HUES64 (cell line): ENCODE results near the gene U2AF2.

Experiments used
- H3K27ac ChIP-seq: 2 replicates; pipeline ENCODE4 v1.7.0; 2013; ENCODE audit warnings: low read depth, low read length, inconsistent platforms
- H3K27me3 ChIP-seq: 2 replicates; pipeline ENCODE4 v1.6.1; 2013; ENCODE audit warnings: mild to moderate bottlenecking, low read length; ENCODE audit not compliant: insufficient read depth
- H3K36me3 ChIP-seq: 2 replicates; pipeline ENCODE4 v1.6.1; 2013; ENCODE audit warnings: mild to moderate bottlenecking, low read length; ENCODE audit not compliant: insufficient read depth
- H3K4me1 ChIP-seq: 2 replicates; pipeline ENCODE4 v1.6.1; 2013; ENCODE audit warnings: mild to moderate bottlenecking, low read length, moderate library complexity; ENCODE audit not compliant: insufficient read depth
- H3K4me3 ChIP-seq: 2 replicates; pipeline ENCODE4 v1.5.1; 2013; ENCODE audit warnings: mild to moderate bottlenecking, low read length, moderate library complexity
- H3K9ac ChIP-seq: 2 replicates; pipeline ENCODE4 v1.6.1; 2013; ENCODE audit warnings: mild to moderate bottlenecking, low read depth, low read length
- H3K9me3 ChIP-seq: 2 replicates; pipeline ENCODE4 v1.6.1; 2013; ENCODE audit warnings: low read depth, low read length; ENCODE audit not compliant: insufficient read depth
- WGBS: fragments of 150-250, 120-280 bp; methylation state at CpG from one replicate; pipeline ENCODE4 v1.1.7; 2013; ENCODE audit warnings: missing lambda C conversion rate; 5-methylcytosine and 5-hydroxymethylcytosine counted together

Gene U2AF2

DNA sequence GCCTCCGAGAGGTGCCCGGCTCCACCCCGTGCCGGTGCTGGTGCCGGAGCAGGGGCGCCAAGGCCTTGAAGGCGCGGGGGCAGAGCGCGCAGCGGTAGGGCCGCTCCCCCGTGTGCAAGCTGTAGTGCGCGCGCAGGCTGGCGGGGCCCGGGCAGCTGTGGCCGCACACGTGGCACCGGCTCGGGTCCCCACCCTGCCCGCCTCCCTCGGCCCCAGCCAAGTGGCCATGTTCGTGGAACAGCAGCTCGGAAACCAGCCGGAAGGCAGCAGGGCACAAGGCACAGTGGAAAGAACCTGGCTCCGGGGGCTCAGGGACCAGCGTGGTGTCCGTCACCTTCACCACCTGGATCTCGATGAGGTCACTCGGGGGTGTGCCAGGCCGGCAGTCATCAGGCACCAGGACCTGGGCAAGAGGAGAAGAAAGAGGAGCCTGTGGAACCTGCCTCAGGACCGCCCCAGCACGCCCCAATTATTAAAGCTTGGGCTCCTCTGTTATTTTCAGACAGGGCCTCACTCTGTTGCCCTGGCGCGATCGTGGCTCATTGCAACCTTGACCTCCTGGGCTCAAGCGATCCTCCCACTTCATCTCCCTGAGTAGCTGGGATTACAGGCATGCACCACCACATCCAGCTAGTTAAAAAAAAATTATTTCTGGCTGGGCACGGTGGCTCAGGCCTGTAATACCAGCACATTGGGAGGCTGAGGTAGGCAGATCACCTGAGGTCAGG lies 32.4 kb upstream of the U2AF2 start:
- H3K9me3 ChIP-seq: no peaks in the 10 kb centered on the region
- H3K27me3 ChIP-seq: no peaks in the 10 kb centered on the region
- peaks cover 16% of the 10 kb centered on the region for H3K36me3 ChIP-seq
- H3K4me3 ChIP-seq: no peak overlapping the region
- no peak overlapping the region for H3K9ac ChIP-seq
- 96% methylated on average over 40 of the region's 40 CpGs for WGBS
- H3K4me1 ChIP-seq: no peaks in the 10 kb centered on the region
- no peak overlapping the region for H3K27ac ChIP-seq

DNA sequence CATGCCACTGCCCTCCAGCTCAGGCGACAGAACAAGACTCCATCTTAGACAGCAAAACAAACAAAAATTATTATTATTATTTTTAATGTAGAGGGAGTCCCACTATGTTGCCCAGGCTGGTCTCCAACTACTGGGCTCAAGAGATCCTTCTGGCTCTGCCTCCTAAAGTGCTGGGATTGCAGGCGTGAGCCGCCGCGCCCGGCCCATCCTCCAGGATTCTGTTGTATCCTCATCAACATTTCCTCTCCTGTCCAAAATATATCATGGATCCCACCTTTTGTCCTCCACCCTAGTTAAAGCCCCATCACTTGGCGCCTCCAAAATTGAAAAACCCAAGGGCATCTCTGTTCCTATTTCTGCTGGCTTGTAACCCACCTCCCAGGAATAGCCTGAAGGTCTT lies 31.7 kb upstream of the U2AF2 start:
- Histone ChIP-seq H3K4me1 (no peaks in the 10 kb centered on the region), H3K36me3 (peaks cover 12% of the 10 kb centered on the region; the same call in 1 of the 2 replicates), H3K9me3 (no peaks in the 10 kb centered on the region), H3K27me3 (no peaks in the 10 kb centered on the region), H3K4me3 (no peak overlapping the region), H3K9ac (no peak overlapping the region), H3K27ac (no peak overlapping the region)
- 97% methylated on average over 6 of the region's 7 CpGs for WGBS

DNA sequence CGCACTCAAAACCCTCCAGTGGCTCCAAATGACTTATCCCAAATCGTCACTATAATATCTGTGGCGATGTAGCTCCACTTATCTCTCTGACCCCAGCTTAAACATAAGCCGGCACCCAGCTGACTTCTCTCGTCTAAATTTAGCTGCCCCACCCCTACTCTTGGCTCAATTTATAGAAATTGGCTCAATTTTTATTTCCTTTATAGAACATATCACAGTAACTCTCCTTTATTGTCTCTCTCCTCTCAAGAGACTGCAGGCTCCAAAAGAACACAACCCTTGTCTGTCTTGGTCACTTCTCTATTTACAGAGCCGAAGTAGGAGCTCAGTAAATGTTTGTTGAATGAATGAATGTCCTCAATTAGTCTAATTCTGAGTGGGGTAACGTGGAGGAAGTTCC lies 31.3 kb upstream of the U2AF2 start:
- peaks cover 12% of the 10 kb centered on the region; the same call in 1 of the 2 replicates for H3K36me3 ChIP-seq
- H3K9me3 ChIP-seq: no peaks in the 10 kb centered on the region
- H3K27me3 ChIP-seq: no peaks in the 10 kb centered on the region
- H3K9ac ChIP-seq: no peak overlapping the region
- H3K27ac ChIP-seq: no peak overlapping the region
- 92% methylated on average over 6 of the region's 7 CpGs for WGBS
- H3K4me1 ChIP-seq: no peaks in the 10 kb centered on the region
- peak overlapping the region; percentile 45 for H3K4me3 ChIP-seq

DNA sequence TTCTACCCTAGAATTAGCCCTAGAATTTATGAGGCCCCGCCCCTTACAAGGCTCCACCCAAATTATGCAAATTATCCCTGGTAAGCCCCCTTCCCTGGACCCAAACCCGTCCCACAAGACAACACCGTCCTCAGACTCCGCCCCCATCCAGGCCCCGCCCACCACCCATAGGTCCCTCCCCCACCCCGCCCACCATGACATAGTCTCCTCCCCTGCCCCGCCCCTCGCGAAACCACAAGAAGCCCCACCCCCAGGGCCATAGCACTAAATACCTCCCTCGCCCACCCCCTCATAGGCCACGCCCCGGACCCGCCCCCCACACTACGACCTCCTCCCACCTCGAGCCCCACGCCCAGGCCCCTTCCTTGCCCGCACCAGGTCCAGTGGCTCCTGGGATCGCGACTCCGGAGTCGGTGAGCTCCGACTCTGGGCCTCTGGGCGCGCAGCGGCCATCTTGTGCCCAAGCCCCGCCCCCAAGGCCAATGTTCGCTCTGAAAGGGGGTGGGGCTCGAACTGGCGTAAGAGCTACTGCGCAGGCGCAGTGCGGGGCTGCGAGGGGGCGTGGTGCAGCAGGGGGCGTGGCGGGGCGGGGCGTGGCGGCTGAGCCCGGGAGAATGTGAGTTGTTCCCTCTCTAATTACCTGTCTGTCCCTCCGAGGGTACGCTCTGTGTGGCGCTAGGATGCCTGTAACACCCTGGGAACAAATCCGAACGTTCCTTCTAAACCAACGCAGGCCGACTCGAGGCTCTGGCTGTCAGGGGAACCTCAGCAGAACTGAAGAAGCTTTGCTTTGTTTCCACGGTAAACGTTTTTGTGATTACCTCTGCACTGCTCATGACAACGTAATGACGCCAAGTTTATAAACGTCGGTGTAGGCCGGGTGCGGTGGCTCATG lies 30.5 kb upstream of the U2AF2 start, which contains the start of gene ZNF784:
ZNF784 (minus strand) TSS at position 458 of the 895 bp plus-strand sequence; CDS start at position 453, 5 bp downstream.
- WGBS: 2% methylated on average over 52 of the region's 56 CpGs

DNA sequence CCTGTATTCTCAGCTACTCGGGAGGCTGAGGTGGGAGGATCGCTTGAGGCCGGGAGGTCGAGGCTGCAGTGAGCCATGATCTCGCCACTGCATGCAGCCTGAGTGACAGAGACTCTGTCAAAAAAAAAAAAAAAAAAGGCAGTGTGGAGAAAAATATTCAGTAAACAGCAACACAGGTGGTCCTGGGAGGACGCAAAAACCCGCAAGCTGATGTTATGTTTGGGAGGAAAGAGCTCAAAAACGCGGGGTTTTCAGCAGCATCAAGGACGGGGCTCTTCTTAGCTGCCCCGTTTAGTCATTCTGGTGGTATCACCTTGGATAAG lies 29.9 kb upstream of the U2AF2 start:
- WGBS: 62% methylated on average over 11 of the region's 11 CpGs
- Histone ChIP-seq H3K27ac (peak overlapping the region; percentile 99; the same call in 1 of the 2 replicates), H3K4me1 (no peaks in the 10 kb centered on the region), H3K4me3 (peak overlapping the region; percentile 61), H3K9ac (no peak overlapping the region), H3K9me3 (no peaks in the 10 kb centered on the region), H3K27me3 (no peaks in the 10 kb centered on the region), H3K36me3 (peaks cover 12% of the 10 kb centered on the region; the same call in 1 of the 2 replicates)

More for the DNA sequence above, 30.5 kb upstream of the U2AF2 start, which contains the start of gene ZNF784:
- peak within 1 kb of the TSS; percentile 74 for H3K9ac ChIP-seq
- H3K27ac ChIP-seq: peak within 1 kb of the TSS; percentile 99
- H3K9me3 ChIP-seq: no peaks in the 10 kb centered on the region
- H3K4me3 ChIP-seq: peak within 1 kb of the TSS; percentile 61
- H3K4me1 ChIP-seq: no peaks in the 10 kb centered on the region
- no peaks in the 10 kb centered on the region for H3K27me3 ChIP-seq
- peaks cover 12% of the 10 kb centered on the region; the same call in 1 of the 2 replicates for H3K36me3 ChIP-seq

DNA sequence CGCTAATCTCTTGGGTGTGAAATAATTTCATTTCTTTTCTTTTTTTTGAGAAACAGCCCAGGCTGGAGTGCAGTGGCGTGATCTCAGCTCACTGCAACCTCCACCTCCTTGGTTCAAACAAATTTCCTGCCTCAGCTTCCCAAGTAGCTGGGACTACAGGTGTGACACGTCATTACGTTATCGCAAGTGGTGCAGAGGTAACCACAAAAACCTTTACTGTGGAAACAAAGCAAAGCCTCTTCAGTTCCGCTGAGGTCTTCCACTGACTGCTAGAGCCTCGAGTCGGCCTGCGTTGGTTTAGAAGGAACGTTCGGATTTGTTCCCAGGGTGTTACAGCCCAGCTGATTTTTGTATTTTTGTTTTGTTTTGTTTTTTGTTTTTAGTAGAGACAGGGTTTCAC lies 28.5 kb upstream of the U2AF2 start:
- Histone ChIP-seq H3K36me3 (no peaks in the 10 kb centered on the region), H3K27ac (no peak overlapping the region), H3K4me3 (no peak overlapping the region), H3K4me1 (no peaks in the 10 kb centered on the region), H3K9me3 (no peaks in the 10 kb centered on the region), H3K9ac (no peak overlapping the region), H3K27me3 (no peaks in the 10 kb centered on the region)
- WGBS: 92% methylated on average over 10 of the region's 11 CpGs

DNA sequence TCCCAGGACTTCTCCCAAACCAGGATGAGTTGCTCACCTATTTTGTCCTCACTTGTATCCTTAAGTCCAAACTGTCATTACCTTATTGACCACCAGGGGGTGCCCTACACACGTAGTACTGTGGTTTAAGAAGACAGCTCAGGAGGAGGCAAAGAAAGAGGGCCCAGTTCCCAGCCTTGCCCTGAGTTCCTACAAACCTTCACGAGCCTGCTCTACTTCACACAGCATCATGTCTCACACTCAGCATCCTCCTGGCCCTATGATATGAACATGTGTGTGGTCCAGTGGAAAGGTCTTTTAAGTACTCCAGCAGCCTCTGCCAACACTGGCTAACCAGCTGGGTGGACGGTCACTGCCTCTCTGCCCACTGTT lies 22.4 kb upstream of the U2AF2 start:
- 32% methylated on average over 3 of the region's 3 CpGs for WGBS
- Histone ChIP-seq H3K4me3 (no peak overlapping the region), H3K9ac (no peak overlapping the region)

DNA sequence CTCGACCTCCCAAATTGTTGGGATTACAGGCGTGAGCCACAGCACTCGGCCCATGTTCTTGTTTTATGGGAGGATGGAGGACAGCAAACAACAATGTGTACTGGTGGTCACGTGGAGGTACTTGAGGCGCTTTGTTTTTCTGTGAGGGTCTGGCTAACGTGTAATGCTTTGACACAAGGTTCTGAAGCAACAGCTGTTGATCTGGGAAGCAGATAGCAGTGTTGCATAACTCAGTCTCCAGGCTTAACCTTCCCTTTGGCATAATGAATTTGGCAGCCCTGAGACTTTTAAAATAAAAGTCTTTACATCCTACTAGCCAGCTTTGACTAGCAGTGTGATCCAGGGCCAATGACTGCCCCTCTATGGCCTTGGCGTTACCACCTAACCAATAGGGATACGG lies 21.0 kb upstream of the U2AF2 start:
- H3K27me3 ChIP-seq: no peaks in the 10 kb centered on the region
- peaks cover 7% of the 10 kb centered on the region; the same call in 1 of the 2 replicates for H3K4me1 ChIP-seq
- no peak overlapping the region for H3K4me3 ChIP-seq
- WGBS: 95% methylated on average over 8 of the region's 8 CpGs
- no peak overlapping the region for H3K9ac ChIP-seq
- no peaks in the 10 kb centered on the region for H3K9me3 ChIP-seq
- H3K36me3 ChIP-seq: peaks cover 3% of the 10 kb centered on the region; the same call in 1 of the 2 replicates
- no peak overlapping the region for H3K27ac ChIP-seq

More for the DNA sequence above, 22.4 kb upstream of the U2AF2 start:
- Histone ChIP-seq H3K4me1 (peaks cover 7% of the 10 kb centered on the region; the same call in 1 of the 2 replicates), H3K27ac (no peak overlapping the region), H3K27me3 (no peaks in the 10 kb centered on the region), H3K9me3 (no peaks in the 10 kb centered on the region), H3K36me3 (no peaks in the 10 kb centered on the region)

DNA sequence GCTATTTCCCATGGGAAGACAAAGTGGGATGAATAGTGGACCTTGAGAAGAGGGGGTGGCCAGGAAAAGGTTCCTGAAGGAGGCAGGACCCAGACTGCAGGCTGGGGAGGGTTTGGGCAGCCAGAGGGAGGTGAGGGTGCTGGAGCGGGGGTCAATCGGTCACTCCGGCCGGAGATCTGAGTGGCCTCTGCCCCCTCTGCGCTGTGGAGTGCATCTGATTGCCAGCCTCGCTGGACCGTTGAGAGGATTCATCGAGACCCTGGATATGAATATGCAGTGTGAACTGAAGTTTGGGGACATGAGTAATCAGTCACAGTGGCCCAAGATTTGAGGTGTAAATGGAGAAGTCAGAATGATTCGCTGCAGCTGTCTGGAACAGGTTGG lies 19.5 kb upstream of the U2AF2 start:
- H3K4me1 ChIP-seq: peaks cover 7% of the 10 kb centered on the region; the same call in 1 of the 2 replicates
- peak overlapping the region; percentile 95 for H3K9ac ChIP-seq
- no peaks in the 10 kb centered on the region for H3K27me3 ChIP-seq
- no peaks in the 10 kb centered on the region for H3K9me3 ChIP-seq
- H3K27ac ChIP-seq: peak overlapping the region; percentile 78
- peaks cover 3% of the 10 kb centered on the region; the same call in 1 of the 2 replicates for H3K36me3 ChIP-seq
- H3K4me3 ChIP-seq: peak overlapping the region; percentile 99
- 9% methylated on average over 9 of the region's 9 CpGs for WGBS

DNA sequence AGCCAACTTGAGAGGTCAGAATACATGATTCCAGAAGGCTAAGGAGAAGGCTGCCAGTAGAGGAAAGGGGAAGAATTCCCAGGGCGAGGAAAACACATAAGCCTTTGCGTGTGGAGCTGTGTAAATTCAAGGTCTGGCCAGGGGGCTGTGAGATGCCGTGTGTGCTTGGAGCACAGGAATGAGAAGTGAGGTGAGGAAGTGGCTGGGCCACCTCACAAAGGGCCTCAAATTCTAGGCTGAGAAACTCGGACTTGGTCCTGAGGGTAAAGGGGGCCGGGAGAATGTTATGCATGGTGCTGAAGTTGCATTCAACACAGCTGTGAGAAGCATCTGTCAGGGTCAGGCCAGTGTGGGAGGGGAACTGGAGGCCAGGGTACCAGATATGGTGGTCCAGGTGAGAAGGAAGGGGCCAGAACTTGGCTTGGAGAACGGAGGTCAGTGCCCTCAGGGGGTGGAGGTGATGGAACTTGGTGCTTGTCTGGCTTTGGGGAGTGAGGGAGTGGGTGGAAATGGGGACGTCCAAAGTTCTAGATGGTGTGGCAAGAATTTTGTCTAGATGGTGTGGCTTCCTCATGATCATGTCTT lies 18.9 kb upstream of the U2AF2 start:
- Histone ChIP-seq H3K4me3 (peak overlapping the region; percentile 99), H3K4me1 (peaks cover 7% of the 10 kb centered on the region; the same call in 1 of the 2 replicates), H3K27ac (no peak overlapping the region), H3K27me3 (no peaks in the 10 kb centered on the region), H3K9ac (peak overlapping the region; percentile 95), H3K36me3 (peaks cover 3% of the 10 kb centered on the region; the same call in 1 of the 2 replicates), H3K9me3 (no peaks in the 10 kb centered on the region)
- WGBS: 79% methylated on average over 7 of the region's 7 CpGs

DNA sequence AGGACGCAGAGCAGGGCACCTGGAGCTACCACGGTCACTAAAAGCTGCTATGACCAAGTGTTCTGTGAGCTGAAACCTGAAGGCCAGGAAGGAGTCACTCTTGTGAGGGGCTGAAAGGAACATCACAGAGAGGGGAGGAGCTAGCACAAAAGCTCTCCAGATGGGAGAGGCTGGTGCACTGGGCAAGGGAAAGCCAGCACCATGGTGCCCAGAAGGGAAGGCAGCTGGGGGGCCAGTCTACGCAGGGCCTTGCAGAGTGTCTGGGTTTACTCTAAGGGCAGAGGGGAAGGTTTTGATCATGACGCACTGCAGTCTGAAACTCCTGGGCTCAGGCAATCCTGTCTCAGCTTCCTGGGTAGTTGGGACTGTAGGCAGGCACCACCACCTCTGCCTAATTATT lies 18.1 kb upstream of the U2AF2 start:
- Histone ChIP-seq H3K27ac (no peak overlapping the region), H3K4me3 (no peak overlapping the region), H3K9ac (no peak overlapping the region), H3K36me3 (peaks cover 3% of the 10 kb centered on the region; the same call in 1 of the 2 replicates), H3K9me3 (no peaks in the 10 kb centered on the region), H3K4me1 (peaks cover 7% of the 10 kb centered on the region; the same call in 1 of the 2 replicates), H3K27me3 (no peaks in the 10 kb centered on the region)
- WGBS: 96% methylated on average over 4 of the region's 4 CpGs
